ENCODE results near the gene PRPH2.

Gene PRPH2

GRCh38 chr6:42659806-42660205 is 62.6 kb downstream of the PRPH2 start:
- Histone ChIP-seq H3K9ac (ENCODE audit: low read length) (no peak overlapping the region), H3K36me3 (ENCODE audit: insufficient read depth, low read length) (peaks cover 68% of the 10 kb centered on the region), H3K4me1 (ENCODE audit: insufficient read depth, low read length) (no peaks in the 10 kb centered on the region), H3K4me3 (ENCODE audit: low read depth in 1 of 2, low read length in 2 of 2) (no peak overlapping the region), H3K9me3 (ENCODE audit: low read length) (no peaks in the 10 kb centered on the region), H3K27ac (ENCODE audit: low read depth, low read length) (no peak overlapping the region), H3K27me3 (ENCODE audit: control insufficient read depth in 1 of 2, insufficient read depth in 2 of 2, low read length in 2 of 2) (no peaks in the 10 kb centered on the region)

GRCh38 chr6:42653851-42654250 is 68.5 kb downstream of the PRPH2 start:
- Histone ChIP-seq H3K9me3 (ENCODE audit: low read length) (no peaks in the 10 kb centered on the region), H3K9ac (ENCODE audit: low read length) (no peak overlapping the region), H3K27me3 (ENCODE audit: control insufficient read depth in 1 of 2, insufficient read depth in 2 of 2, low read length in 2 of 2) (no peaks in the 10 kb centered on the region), H3K4me3 (ENCODE audit: low read depth in 1 of 2, low read length in 2 of 2) (no peak overlapping the region), H3K36me3 (ENCODE audit: insufficient read depth, low read length) (peaks cover 59% of the 10 kb centered on the region), H3K4me1 (ENCODE audit: insufficient read depth, low read length) (no peaks in the 10 kb centered on the region), H3K27ac (ENCODE audit: low read depth, low read length) (no peak overlapping the region)

- Histone ChIP-seq H3K4me3 (ENCODE audit: low read depth in 1 of 2, low read length in 2 of 2) (no peak overlapping the region), H3K36me3 (ENCODE audit: insufficient read depth, low read length) (peaks cover 54% of the 10 kb centered on the region), H3K9ac (ENCODE audit: low read length) (no peak overlapping the region), H3K4me1 (ENCODE audit: insufficient read depth, low read length) (no peaks in the 10 kb centered on the region), H3K27me3 (ENCODE audit: control insufficient read depth in 1 of 2, insufficient read depth in 2 of 2, low read length in 2 of 2) (no peaks in the 10 kb centered on the region), H3K9me3 (ENCODE audit: low read length) (no peaks in the 10 kb centered on the region), H3K27ac (ENCODE audit: low read depth, low read length) (no peak overlapping the region)
Observed at GRCh38 chr6:42652024-42652746, 70.2 kb downstream of the PRPH2 start.
